Inflammatory macrophage treated with lipopolysaccharide for 1 hour (primary cell): ENCODE results near the gene RALGPS1.
"Not testable (repeated sequence)": the region's sequence is repeated elsewhere in the genome, so short reads cannot be mapped to it uniquely, and the experiment has no call there.

Experiments
- DNase-seq, 2 donors: peaks; one replicate each; pipeline ENCODE4 v3.0.0-alpha.2; 2020 to 2022

The RALGPS1 gene

GRCh38 chr9:127140842-127141675 lies 226.5 kb downstream of the RALGPS1 start:
- no peak for DNase-seq

- DNase-seq, result no peak
Observed at GRCh38 chr9:127142291-127142690, 227.7 kb downstream of the RALGPS1 start.

GRCh38 chr9:127142931-127143464 lies 228.4 kb downstream of the RALGPS1 start:
- no peak for DNase-seq

- DNase-seq, result no peak
Observed at GRCh38 chr9:127143920-127144465, 229.4 kb downstream of the RALGPS1 start.

- no peak for DNase-seq
Observed at GRCh38 chr9:127144670-127145445, 230.3 kb downstream of the RALGPS1 start.

GRCh38 chr9:127146841-127147240 lies 232.3 kb downstream of the RALGPS1 start:
- DNase-seq, result not testable (repeated sequence)

GRCh38 chr9:127147251-127147650 lies 232.7 kb downstream of the RALGPS1 start:
- no peak for DNase-seq

GRCh38 chr9:127148014-127148413 lies 233.4 kb downstream of the RALGPS1 start:
- DNase-seq, result no peak

GRCh38 chr9:127149010-127149409 lies 234.4 kb downstream of the RALGPS1 start:
- DNase-seq, result no peak

- no peak for DNase-seq
Observed at GRCh38 chr9:127149463-127150390, 235.1 kb downstream of the RALGPS1 start.

- no peak for DNase-seq
Observed at GRCh38 chr9:127153501-127153900, 238.9 kb downstream of the RALGPS1 start.

GRCh38 chr9:127154003-127154389 lies 239.4 kb downstream of the RALGPS1 start:
- DNase-seq, result no peak

GRCh38 chr9:127154390-127155191 lies 240.0 kb downstream of the RALGPS1 start:
- peak in 1 of 2 donors; percentile 24 for DNase-seq

GRCh38 chr9:127155314-127155960 lies 240.9 kb downstream of the RALGPS1 start:
- DNase-seq, result no peak

- DNase-seq, result peak; percentile 21 to 52
Observed at GRCh38 chr9:127158786-127159324, 244.3 kb downstream of the RALGPS1 start.

- peak; percentile 28 to 71 for DNase-seq
Observed at GRCh38 chr9:127159325-127159801, 244.8 kb downstream of the RALGPS1 start.

- no peak for DNase-seq
Observed at GRCh38 chr9:127159949-127160610, 245.5 kb downstream of the RALGPS1 start.

- DNase-seq, result no peak
Observed at GRCh38 chr9:127161081-127161624, 246.6 kb downstream of the RALGPS1 start.
